Daoy (cell line): ENCODE results near the gene UNC5B. TPM values are rescaled to one million over a fixed set of nuclear protein-coding genes. Genes with fewer than 3 reads are reported as not detected.

Experiments used
- DNase-seq: peaks from one replicate; pipeline ENCODE4 v3.0.0-alpha.2; 2015; ENCODE audit warnings: low read depth
- total RNA-seq: library from RNA; depleted of rRNA; stranded (reverse); fragments of >200 nt; shearing (Covaris generic); gene quantifications from 2 replicates; pipeline ENCODE4 v1.2.3, GENCODE V29; 2014

Gene UNC5B
- total RNA-seq, 1 experiment from 2014 or later = 6.0 TPM

DNA sequence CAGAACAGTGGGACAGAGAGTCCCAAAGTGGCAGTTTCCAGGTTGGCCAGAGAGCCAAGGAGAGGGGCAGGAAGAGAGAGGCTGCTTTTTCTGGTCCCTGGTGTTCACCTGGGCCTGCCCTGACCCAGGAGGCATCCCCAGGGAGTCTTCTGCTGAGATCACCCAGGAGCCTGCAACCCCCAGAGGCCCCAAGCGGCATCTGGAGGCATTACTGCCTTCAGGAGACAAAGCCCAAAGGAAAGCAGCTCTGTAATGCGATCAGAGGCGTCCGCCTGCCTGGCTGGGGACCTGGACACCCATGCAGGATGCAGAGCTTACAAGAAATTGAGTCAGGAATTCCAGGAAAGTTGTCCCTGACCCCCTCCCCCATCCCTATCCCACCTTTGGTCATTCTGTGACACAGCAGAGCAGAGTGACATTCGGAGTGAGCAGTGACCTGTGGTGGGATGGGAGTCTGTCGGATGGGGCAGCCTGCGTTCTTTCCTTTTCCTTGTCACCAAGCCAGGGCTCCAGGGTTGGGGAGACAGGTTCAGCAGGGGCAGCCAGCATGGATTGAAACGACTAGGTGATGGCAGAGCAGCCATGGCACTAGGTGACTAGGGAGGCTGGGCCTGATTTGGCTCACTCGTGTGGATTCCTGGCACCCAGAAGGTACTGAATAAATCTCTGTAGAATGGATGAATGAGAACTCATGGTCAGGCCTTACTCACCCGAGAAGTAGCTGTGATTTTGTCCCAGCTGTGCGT lies 10.4 kb downstream of the UNC5B start:
- DNase-seq = no peak

DNA sequence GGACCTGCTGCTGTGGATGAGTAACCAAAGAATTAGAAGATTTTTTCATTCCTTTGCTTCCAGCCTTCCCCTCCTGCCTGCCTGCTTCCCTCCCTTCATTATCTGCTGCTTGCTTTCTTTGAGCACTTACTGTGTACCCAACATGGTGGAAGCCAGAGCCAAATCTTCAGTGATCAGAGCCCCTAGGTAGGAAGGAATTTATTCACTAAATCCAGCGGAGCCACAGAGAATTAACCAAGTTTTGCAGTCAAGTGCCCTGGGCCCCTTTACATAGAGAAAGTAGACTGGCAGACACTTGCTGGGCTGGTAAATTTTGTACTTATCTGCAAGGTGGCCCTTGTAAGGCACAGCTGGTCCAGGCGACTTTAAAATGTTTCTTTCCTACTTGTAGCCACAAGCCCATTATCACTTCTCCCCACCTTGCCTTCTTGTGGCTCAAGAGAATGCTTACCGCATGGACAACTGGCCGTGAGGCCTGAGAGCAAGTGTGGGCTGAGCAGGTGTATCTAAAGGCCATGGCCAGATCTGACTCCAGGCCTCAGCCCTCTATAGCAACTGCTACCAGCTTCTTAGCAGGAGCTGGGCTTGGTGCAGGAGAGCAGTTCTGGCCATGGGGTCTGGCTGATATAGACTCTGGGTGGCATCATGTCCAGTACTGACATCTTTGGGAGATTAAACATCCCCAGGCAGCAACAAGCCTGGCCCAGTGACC lies 11.1 kb downstream of the UNC5B start:
- no peak for DNase-seq

DNA sequence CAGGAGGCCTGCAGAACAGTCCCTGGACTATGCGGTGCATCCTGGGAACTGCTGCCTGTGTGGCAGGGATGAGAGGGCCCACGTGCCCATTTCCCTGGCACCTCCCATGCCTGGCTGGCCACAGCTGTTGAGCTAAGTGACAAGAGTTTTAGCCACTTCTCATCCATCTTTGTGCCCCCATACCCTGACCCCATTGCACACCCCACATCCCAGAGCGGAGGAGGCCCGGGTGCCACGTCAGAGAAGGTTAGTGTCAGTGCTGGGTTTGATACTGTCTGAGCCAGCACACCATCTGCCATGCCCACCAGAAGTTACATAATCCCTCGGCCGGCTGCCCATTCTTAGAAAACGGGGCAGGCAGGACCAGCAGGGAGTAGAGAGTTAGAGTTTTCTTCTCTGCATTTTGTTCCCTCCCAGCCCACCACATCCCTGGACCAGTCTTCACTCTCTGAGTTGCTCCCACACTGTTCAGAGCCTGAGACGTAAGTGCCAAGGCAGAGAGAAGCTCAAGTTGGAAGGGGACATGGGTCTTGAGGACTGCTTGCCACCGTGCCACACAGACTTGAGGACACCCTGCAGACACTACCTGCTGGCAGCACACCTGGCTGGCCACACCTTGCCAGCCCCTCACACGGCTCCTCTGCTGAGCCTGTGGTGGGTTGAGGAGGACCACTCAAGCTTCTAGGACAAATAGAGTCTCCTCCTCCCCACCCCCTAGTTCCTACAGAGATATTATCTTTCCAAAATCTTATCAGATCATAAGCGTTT lies 13.1 kb downstream of the UNC5B start:
- DNase-seq = no peak

DNA sequence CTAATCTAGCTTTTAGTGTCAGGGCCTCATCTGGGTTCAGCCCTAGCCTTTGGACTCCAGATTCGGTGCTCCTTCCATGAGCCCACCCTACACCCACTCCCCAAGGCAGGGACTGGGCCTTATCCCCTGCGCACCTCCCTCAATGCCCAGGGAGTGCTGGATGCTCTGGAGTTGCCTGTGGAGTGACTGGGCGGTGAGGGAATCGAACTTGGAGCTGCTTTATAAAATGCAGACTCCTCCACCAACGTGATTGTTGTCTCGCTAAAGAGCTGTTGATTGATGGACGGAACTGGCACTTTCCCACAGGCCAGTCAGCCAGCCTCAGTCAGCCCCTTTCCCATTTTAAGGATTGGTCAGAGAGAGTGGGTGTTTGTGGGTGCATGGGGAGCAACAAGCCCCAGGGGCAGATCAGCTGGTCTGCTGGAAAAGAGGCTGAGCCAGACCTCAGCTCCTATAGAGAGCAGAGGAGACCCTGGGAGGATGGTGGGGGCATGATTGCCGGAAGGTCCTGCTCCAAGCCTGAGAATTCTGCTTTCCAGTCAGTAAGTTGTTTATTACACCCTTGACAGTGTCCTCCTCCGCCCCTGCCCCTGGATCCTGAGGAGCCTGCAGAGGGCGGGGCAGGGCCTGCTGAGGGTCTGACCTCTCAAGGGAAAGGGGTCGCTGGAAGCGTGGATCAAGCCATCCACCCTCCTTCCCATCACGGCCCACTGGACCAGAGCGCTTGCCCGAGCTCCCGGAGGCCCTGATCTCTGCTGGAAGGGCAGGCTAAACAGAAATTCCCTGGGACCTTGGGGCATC lies 16.7 kb downstream of the UNC5B start:
- no peak for DNase-seq

DNA sequence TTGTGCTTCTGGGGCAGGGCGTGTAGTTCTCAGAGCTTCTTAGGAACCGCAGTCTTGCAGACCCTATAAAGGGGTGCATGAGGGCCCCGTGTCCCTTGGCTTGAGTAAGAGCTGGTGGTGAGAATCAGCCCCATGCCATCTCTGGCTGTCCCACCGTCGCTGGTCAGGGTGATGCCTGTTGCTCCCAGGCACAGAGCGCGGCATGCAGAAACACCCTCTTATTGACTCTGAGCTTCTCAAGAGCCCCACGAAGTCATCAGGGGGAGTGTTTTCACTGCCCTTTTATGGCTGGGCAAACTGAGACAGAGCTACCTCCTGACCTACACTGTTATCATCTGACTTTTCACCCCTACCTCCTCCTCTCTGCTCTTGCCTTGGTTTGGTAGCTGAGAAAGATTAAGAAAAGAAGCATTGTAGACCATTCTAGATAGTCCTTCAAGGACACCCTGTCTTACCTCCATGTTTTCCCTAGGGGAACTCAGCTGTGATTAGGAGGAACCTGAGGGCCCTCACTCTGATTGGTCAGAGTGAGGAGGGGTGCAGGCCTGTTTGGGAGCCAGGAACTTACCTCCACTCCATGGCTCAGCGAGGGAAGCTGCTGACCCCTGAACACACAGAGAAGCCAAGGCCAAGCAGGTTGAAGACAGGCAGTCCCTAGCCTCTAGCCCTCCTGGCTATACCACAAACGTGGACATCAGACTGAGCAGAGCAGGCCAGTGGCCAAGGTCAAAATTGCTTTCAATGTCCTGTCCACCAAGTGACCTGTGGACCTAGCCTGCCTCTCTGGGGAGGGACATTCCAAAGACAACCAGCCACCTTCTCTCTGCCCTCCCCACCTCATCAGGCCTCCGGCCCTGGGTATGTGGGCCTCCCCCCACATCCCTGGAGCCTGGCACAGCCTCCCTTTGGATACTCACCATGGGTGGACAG lies 17.6 kb downstream of the UNC5B start:
- DNase-seq = no peak

DNA sequence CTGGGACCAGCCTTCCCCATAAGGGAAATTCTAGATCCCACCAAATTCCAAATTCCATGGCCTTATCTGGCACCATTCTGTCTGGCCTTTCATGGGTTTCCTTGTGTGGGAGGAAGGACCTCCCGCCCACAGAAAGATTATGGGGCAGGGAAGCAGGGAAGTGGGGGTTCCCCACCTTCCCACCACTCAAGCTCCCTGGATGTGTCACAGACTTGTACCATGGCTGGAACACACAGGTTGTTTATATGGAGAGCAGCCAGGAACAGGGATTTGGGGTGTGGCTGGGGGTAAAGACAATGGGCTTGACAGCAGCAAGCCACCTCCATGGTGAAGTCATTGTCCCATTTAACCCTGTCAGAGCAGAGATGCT lies 18.3 kb downstream of the UNC5B start:
- no peak for DNase-seq

DNA sequence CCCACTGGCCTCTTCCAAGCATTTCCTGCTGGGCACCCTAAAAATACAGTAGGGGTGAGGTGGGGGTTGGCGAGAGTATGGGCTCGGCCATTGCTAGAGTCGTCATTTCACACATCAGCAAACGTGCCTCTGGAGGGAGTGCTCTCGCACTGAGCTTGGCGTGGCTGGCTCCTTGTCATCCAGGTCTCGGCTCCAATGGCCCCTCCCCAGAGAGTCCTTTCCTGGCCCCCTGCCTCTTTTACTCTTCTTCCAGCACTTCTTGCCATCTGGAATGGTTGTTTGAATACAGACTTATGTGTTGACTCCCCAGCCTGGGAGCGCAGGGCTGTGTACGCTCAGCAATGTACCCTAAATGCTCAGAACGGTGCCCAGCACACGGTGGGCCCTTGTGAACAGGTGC lies 18.8 kb downstream of the UNC5B start:
- no peak for DNase-seq

DNA sequence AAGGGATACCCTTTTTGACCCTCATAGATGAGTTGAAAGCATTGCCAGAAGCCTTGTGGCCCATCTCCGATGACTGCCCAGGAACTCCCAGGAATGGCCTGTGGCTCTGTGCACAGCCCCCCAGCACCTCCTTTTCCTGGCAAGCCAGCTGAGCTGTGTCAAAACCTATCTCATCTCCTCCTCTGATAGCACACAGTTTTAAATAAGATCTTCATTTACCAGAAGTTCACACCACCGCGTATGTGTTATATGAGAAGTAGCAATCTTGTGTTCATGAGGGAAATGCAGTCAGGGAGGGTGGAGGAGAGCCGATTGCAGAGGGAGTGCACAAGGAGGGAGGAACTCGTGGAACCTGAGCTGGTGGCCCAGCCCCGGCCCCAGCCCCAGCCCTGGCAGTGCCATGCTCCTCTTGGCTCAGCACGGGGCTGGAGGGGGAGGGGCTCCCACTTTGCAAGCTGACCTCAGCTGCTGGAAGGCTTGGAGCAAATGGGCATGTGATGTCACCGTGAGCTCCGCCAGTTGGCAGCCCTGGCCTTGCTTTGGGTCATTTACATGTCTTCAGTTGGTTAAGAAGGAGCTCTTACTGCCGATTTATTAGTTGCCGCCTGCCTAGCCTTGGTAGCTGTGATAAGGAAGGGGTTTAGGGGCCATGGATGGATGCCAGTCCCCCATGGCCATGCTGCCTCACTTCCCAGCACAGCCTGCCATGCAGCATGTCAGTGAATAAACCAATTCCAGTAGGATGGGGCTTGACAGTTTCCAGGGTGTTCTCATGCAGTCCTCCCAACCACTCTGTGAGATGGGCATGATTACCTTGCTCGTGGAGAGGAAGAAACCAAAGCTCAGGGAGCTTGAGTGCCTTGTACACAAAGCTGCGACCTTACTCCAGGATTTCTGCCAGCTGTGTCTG lies 20.0 kb downstream of the UNC5B start:
- DNase-seq = no peak

DNA sequence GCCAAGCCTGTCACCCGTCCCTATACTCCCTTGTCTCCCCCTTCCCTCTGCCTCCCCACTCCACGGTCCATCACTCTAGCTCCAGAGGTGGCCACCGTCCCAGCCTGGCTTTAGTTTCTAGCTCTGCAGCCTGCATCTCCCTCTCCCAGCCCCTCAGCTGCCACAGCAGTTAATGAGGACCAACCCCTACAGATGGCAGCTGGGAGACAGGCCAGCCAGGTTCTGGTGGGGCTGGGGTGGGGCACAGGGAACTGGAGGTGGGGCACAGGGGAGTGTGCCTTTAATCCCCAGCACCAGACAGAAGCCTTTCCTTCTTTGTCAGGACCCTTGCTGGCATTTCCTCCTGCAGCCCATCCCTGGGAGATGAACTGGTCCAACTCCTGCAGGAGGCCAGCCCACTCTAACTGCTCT lies 21.1 kb downstream of the UNC5B start:
- DNase-seq = no peak

DNA sequence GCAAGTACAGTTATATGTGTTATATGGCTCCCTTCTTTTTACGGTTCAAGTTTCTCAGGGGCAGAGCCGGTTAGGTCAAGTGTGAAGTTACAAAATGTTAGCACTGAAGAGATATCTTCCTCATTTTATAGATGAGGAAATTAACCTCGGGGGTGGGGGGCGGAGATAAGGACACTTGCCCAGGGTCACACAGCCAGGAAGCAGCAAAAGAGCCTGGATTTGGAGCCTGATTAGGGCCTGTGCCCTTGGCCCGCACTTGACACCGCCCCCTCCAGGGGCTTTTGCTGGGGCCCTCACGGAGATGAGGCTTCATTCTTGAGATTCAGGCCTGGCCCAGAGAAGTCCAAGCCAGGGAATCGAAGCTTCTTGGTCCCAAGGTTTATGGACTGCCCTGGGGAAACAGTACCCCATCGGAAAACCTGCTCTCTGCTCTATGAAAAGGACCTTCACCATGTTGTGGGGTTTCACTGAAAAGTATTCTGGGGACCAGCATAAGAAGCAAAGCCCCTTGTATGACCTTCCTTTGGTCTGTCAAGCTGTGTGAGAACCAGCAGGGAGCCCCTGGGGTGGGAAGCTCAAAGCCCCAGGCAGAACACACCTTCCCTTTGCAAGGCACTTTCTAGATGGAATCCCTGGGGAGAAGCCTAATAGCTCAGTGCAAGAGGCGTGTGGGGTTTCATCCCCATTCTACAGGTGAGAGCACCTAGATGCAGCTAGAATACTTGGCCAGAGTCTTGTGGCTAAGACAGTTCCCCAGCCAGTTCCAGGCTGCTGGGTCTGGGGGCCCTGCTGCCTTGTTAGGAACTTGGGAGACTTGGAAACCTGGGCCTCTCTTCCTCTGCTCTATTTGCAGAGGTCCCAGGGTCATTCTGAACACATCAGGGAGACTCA lies 21.9 kb downstream of the UNC5B start:
- DNase-seq = no peak

DNA sequence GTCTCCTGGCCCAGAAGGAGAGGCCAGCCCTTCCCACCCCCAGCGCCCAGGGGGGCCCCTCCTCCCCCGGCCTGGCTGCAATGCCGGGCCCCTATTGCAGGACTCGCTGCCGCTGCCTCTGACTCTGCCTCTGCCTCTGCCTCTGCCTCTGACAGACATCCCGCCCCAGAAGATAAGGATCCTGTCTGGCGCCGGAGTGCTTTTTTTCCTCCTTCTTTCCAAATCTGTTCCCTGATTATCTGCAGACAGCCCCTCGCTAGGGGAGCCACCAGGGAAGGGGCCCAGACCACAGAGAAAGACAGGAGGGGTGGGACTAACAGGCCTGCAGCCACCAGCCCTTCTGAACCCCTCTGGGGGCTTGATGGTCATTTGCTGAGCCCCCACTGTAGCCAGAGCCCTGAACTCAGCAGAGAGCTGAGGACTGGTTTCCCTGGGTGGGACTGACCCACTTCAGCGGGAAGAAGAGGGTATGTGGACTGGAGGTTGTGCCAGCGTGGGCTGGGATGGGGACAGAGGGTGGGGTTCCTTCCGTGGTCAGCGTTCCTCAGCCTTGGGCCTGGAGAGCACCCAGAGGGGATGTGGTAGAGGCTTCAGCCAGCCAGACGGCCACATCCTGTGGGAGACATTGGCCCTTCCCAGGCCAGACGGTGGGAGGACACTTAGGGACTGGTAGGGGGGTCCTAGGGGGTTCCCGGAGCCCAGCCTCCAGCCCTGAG lies 22.8 kb downstream of the UNC5B start:
- DNase-seq = peak; percentile 74

DNA sequence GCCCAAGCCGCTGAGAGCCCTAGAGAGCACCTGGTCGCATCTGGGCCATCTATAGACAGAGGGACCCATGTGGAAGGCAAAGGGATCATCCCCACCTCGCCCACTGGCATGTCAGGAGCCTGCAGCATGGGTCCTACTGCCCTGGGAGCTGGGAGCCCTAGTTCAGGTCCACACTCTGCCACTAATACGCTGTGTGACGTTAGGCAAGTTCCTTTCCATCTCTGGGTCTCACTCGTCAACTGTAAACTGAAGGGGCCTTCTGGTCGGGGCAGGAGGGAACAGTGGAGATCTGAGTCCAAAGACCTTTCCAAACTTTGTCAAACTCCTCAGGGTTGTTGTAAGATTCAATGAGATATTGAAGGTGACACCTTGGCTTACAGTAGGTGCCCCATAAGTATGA lies 23.4 kb downstream of the UNC5B start:
- DNase-seq = no peak

DNA sequence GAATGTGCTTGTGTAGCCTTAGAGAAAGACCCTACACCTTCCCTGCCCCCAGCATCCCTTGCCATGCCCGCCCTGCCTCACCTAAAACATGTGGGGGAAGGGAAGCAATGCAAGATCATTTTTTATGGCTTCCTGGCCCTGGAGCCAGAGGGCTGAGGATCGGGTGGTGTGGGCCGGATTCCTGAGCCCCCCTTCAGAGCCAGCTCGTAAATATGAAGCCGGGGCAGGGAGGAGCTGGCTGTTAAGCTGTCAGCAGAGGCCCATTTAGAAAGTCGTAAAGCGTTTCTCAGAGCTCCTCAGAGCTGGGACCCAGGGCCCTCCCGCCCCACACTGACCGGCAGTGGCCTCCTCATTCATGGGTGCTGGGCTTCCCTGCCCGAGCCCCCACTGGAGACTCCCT lies 23.9 kb downstream of the UNC5B start:
- no peak for DNase-seq

DNA sequence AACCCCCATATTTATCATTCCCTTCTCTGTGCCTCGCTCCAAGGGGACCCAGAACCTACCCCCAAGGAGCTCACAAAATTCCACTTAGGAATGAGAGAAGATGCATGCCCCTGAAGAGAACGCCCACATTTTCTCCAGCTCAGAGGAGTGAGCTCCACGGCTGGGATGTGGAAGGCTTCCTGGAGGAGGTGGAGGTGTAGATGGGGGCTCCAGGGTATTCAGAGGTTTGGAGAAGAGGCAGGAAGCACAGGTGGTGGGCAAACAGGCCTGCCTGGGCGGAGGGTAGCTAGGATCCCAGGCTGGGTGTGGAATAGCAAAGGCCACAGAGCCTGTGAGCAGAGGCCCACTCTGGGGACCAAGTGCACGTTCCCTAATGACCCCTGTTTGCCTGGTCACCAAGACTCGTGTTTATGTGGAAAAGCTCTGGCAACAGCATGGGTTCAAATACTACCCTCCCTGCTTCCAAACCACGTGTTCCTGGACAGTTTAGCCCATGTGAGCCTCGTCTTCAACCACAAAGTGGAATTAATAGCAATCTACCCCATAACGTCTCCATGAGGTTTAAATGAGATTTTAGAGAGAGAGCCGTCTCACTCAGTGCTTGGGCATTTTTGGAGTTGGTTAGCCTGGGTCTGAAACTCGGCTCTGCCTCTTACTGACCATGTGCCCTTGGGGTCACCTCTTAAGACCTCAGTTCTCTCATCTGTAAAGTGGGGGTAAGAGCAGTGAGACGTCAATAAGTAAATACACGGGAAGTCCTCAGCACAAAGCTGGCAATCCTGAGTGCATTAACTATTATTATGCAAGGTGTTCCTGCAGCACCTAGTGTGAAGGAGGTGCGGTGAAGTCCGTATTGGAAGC lies 24.7 kb downstream of the UNC5B start:
- DNase-seq = no peak

DNA sequence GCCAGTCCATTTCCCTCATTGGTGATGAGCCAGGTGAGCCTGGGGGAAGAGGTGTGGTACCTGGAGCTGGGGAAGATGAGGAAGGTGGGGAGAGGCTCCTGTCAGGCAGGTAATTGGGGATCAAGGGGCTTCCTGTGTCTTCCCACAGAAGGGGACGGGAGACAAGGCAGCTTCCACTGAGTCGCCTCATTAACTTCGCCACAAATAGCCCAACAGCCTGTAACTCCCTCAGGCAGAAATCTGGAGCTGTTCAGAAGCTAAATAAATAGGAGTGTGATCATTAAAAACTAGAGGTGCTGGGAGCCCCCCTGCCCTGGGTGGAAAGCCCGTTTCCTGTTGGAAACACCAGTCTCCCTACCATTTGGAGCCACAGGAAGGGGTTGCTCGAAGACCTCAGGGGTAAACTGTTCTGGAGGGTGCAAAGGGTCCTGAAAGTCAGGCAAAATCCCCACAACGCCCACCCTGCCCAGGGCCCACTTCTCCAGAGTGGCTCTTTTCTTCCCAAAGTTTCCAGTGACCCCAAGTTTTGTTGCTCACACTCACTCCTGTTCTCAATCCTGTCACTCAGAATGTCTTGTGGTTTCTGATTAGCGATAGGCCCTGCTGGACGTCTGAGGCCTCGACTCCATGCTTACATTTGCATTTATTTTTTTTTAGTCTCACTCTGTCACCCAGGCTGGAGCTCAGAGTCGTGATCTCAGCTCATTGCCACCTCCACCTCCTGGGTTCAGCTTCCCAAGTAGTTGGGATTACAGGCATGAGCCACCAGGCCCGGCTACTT lies 25.7 kb downstream of the UNC5B start:
- no peak for DNase-seq

DNA sequence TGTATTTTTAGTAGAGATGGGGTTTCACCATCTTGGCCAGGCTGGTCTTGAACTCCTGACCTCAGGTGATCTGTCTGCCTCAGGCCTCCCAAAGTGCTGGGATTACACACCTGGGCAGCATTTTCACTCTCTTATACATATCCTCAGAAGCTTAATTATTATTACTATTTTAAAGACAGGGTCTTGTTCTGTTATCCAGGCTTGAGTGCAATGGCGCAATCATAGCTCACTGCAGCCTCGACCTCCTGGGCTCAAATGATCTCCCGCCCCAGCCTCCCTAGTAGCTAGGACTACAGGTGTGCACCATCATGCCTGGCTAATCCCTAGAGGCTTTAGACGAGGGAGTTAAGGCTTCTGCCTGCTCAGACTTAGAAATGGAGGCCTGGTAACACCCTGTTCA lies 26.3 kb downstream of the UNC5B start:
- no peak for DNase-seq
